Neuronal stem cell (in vitro differentiated cells): ENCODE data around the gene GXYLT2.

ENCODE experiments used
- DNase-seq: peaks from one replicate; pipeline ENCODE4 v3.0.0-alpha.2; 2013; ENCODE audit warnings: low spot score
- H2AFZ ChIP-seq: one replicate; pipeline ENCODE4 v1.6.1; 2013; ENCODE audit warnings: mild to moderate bottlenecking, low read length, inconsistent platforms
- H2AK5ac ChIP-seq: 2 replicates; pipeline ENCODE4 v1.6.1; 2013; ENCODE audit warnings: low read depth, mild to moderate bottlenecking, inconsistent platforms, low read length, moderate library complexity, mixed read lengths
- H2BK120ac ChIP-seq: 2 replicates; pipeline ENCODE4 v1.6.1; 2013; ENCODE audit warnings: low read depth, mild to moderate bottlenecking, inconsistent platforms, low read length, moderate library complexity, mixed read lengths
- H2BK12ac ChIP-seq: one replicate; pipeline ENCODE4 v1.6.1; 2013; ENCODE audit warnings: low read length, inconsistent platforms
- H2BK15ac ChIP-seq: 2 replicates; pipeline ENCODE4 v1.6.1; 2013; ENCODE audit warnings: mild to moderate bottlenecking, low read length, inconsistent platforms, mixed read lengths
- H2BK5ac ChIP-seq: one replicate; pipeline ENCODE4 v1.6.1; 2013; ENCODE audit warnings: inconsistent platforms, mild to moderate bottlenecking, low read length, moderate library complexity
- H3K14ac ChIP-seq: one replicate; pipeline ENCODE4 v1.6.1; 2013; ENCODE audit warnings: low read length, inconsistent platforms
- H3K18ac ChIP-seq: 2 replicates; pipeline ENCODE4 v1.6.1; 2013; ENCODE audit warnings: low read length, inconsistent platforms
- H3K23ac ChIP-seq: 2 replicates; pipeline ENCODE4 v1.6.1; 2013; ENCODE audit warnings: low read depth, mild to moderate bottlenecking, mixed read lengths, low read length, inconsistent platforms; ENCODE audit not compliant: poor library complexity
- H3K27ac ChIP-seq: replicated peaks from 3 replicates; pipeline ENCODE4 v1.5.1; 2013; ENCODE audit warnings: low read length, inconsistent platforms
- H3K27me3 ChIP-seq, 3 experiments: 2 replicates each; pipeline ENCODE4 v1.6.1; 2013; ENCODE audit warnings: low read length in 3 of 3, mild to moderate bottlenecking in 2 of 3, inconsistent platforms in 1 of 3, low read depth in 1 of 3, mixed read lengths in 1 of 3, moderate library complexity in 1 of 3; ENCODE audit not compliant: control insufficient read depth in 3 of 3, insufficient read depth in 3 of 3
- H3K36me3 ChIP-seq, 2 donors: replicated peaks in 1 of 2; 2 replicates each; pipeline ENCODE4 v1.6.1; 2013; ENCODE audit warnings: low read length in 2 of 2; ENCODE audit not compliant: control insufficient read depth in 2 of 2, insufficient read depth in 2 of 2
- H3K4ac ChIP-seq: 2 replicates; pipeline ENCODE4 v1.6.1; 2013; ENCODE audit warnings: inconsistent platforms, mild to moderate bottlenecking, low read length, moderate library complexity
- H3K4me1 ChIP-seq, 2 donors: 1 replicate in 1 of 2; 2 replicates in 1 of 2; pipeline ENCODE4 v1.6.1; 2013; ENCODE audit warnings: low read length in 2 of 2, low read depth in 1 of 2; ENCODE audit not compliant: control insufficient read depth in 2 of 2, insufficient read depth in 1 of 2
- H3K4me2 ChIP-seq: one replicate; pipeline ENCODE4 v1.6.1; 2013; ENCODE audit warnings: mild to moderate bottlenecking, low read length, inconsistent platforms; ENCODE audit not compliant: insufficient read depth, poor library complexity, severe bottlenecking
- H3K4me3 ChIP-seq, 2 donors: 2 replicates each; pipeline ENCODE4 v1.5.1; 2013; ENCODE audit warnings: low read length in 2 of 2, mild to moderate bottlenecking in 2 of 2, inconsistent platforms in 1 of 2, moderate library complexity in 1 of 2
- H3K79me1 ChIP-seq: one replicate; pipeline ENCODE4 v1.6.1; 2013; ENCODE audit warnings: low read depth, mild to moderate bottlenecking, inconsistent platforms, low read length, moderate library complexity
- H3K9ac ChIP-seq: one replicate; pipeline ENCODE4 v1.6.1; 2013; ENCODE audit warnings: mild to moderate bottlenecking, low read depth, low read length, inconsistent platforms; ENCODE audit not compliant: poor library complexity
- H3K9me3 ChIP-seq, 2 donors: replicated peaks in 1 of 2; 2 replicates each; pipeline versions ENCODE3 to v1.6.1; 2013; ENCODE audit warnings: low read length in 2 of 2, mild to moderate bottlenecking in 2 of 2, inconsistent platforms in 1 of 2, low read depth in 1 of 2, mixed read lengths in 1 of 2, moderate library complexity in 1 of 2; ENCODE audit not compliant: control insufficient read depth in 2 of 2, insufficient read depth in 1 of 2
- H4K8ac ChIP-seq: one replicate; pipeline ENCODE4 v1.6.1; 2013; ENCODE audit warnings: low read depth, mild to moderate bottlenecking, inconsistent platforms, low read length, moderate library complexity
- H4K91ac ChIP-seq: one replicate; pipeline ENCODE4 v1.6.1; 2013; ENCODE audit warnings: low read length, low read depth, mild to moderate bottlenecking, inconsistent platforms; ENCODE audit not compliant: poor library complexity
- WGBS, 2 donors: extraction: QIAGEN DNeasy Blood & Tissue Kit; methylation state at CpG; one replicate each; pipeline ENCODE4 v1.1.7; 2013; ENCODE audit warnings: missing lambda C conversion rate in 2 of 2, mixed read lengths in 1 of 2; ENCODE audit not compliant: insufficient read length in 2 of 2, insufficient replicate concordance in 1 of 2; ENCODE audit errors: extremely low coverage in 2 of 2; 5-methylcytosine and 5-hydroxymethylcytosine counted together

GXYLT2 gene

DNA sequence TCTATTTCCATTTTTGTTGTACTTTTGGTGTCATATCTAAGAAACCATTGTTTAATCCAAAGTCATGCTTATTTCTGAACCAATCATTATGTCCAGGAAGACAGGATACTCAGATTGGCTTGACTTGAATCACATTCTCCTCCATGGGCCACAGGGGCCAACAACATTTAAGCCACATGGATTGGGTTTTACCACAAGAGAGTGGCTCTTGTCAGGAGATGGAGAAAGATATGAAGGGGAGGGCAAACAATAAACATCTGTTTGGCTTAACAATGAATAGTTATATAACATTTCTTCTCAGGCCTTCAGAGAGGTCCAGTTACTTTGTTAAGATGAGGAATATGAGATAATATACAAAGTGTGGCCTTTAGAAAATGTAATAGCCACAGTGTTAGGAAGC is 44.6 kb downstream of the GXYLT2 start:
- H3K9ac ChIP-seq: no peak overlapping the region
- H2AK5ac ChIP-seq: no peak overlapping the region
- no peak overlapping the region for H3K4me2 ChIP-seq
- H4K91ac ChIP-seq: no peak overlapping the region
- no peak overlapping the region for H2BK12ac ChIP-seq
- H3K4me1 ChIP-seq: no peaks in the 10 kb centered on the region
- no peak for DNase-seq
- no peak overlapping the region for H3K4me3 ChIP-seq
- no peaks in the 10 kb centered on the region for H3K9me3 ChIP-seq
- no peak overlapping the region for H2BK15ac ChIP-seq
- H2BK120ac ChIP-seq: no peak overlapping the region
- H2AFZ ChIP-seq: no peak overlapping the region
- peaks cover 0 to 47% (median 0%) of the 10 kb centered on the region in 3 experiments for H3K27me3 ChIP-seq
- H2BK5ac ChIP-seq: no peak overlapping the region
- H3K79me1 ChIP-seq: peaks cover 2% of the 10 kb centered on the region
- H3K14ac ChIP-seq: no peak overlapping the region
- no peak overlapping the region for H3K23ac ChIP-seq
- no peak overlapping the region for H3K4ac ChIP-seq
- no peaks in the 10 kb centered on the region for H3K36me3 ChIP-seq
- H3K18ac ChIP-seq: no peak overlapping the region
- H4K8ac ChIP-seq: no peak overlapping the region
- H3K27ac ChIP-seq: no peak overlapping the region

DNA sequence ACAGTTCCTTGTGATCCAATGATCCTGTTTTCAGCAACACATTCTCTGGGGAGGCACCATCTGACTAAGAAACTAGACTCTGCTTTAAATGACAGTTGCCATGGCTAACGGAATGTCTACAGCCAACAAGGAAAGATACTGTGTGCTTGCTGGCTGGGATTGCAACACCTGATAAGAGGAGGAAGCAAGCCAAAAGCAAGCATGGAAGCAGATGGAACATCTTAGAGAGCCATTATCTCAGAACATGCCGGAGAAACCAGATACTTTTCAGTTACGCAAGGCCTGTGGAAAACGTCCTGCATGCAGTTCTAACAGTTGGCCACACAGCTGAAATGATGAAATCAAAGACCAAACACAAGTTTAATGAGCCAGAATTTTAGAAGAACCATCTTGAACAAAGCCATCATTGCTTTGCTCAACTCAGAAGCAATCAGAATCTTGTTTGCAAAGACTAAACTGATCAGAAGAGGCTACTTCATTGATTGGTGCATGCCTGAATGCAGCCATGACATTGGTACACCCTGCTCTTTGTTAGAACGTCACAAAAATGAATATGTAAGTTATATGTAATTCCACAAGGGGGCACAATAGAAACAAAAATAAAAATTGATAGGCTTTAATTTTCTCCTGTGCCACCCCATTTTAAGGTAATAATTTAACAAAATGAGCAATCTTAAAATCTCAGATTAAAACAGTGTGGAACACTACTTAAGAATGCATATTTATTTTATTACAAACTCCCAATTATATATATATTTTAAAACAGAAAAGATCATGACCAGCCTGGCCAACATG is 50.8 kb downstream of the GXYLT2 start:
- Histone ChIP-seq H3K14ac (no peak overlapping the region), H3K79me1 (no peaks in the 10 kb centered on the region), H3K27me3 (peaks cover 0 to 58% (median 0%) of the 10 kb centered on the region in 3 experiments), H3K4me2 (no peak overlapping the region), H3K4ac (no peak overlapping the region), H2AK5ac (no peak overlapping the region), H2BK15ac (no peak overlapping the region), H2AFZ (peak overlapping the region; percentile 70), H2BK12ac (no peak overlapping the region), H3K18ac (no peak overlapping the region), H3K9ac (no peak overlapping the region), H3K23ac (no peak overlapping the region), H2BK5ac (no peak overlapping the region), H4K8ac (no peak overlapping the region), H3K4me3 (no peak overlapping the region), H3K4me1 (peaks cover 0 to 3% of the 10 kb centered on the region in 2 donors), H3K36me3 (no peaks in the 10 kb centered on the region), H2BK120ac (no peak overlapping the region), H4K91ac (no peak overlapping the region), H3K9me3 (no peaks in the 10 kb centered on the region), H3K27ac (no peak overlapping the region)
- no CpG with 5 or more reads among the region's 5 CpGs for WGBS, 2 donors
- DNase-seq: peak; percentile 11

DNA sequence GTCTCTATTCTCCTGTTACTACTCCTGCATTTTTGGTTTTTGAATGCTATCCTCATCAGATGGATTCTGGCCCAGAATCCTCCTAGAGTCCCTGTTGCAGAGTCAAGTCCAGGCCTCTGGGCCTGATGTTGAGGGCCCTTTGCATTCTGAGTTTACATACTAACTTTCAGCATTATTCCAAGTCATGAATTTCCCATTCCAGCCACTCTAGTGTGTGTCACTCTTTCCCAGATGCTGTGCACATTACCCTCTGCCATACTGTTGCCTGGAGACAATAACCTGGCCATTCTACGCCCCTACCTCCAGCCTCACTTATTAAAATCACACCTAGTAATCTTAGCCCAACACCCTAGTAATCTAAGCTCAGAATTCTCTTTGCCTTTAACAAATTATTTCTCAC is 53.4 kb downstream of the GXYLT2 start:
- H3K23ac ChIP-seq: no peak overlapping the region
- H2BK15ac ChIP-seq: no peak overlapping the region
- no peaks in the 10 kb centered on the region for H3K36me3 ChIP-seq
- H3K4me3 ChIP-seq: no peak overlapping the region
- DNase-seq: no peak
- H2BK12ac ChIP-seq: no peak overlapping the region
- no peak overlapping the region for H2BK5ac ChIP-seq
- no peak overlapping the region for H3K27ac ChIP-seq
- no peaks in the 10 kb centered on the region for H3K9me3 ChIP-seq
- no peak overlapping the region for H3K14ac ChIP-seq
- no peak overlapping the region for H3K4ac ChIP-seq
- H3K4me1 ChIP-seq: peaks cover 0 to 3% of the 10 kb centered on the region in 2 donors
- no peak overlapping the region for H3K18ac ChIP-seq
- no CpG with 5 or more reads among the region's 1 CpG for WGBS, 2 donors
- no peaks in the 10 kb centered on the region for H3K79me1 ChIP-seq
- peaks cover 0 to 40% (median 0%) of the 10 kb centered on the region in 3 experiments for H3K27me3 ChIP-seq
- no peak overlapping the region for H2AFZ ChIP-seq
- no peak overlapping the region for H4K8ac ChIP-seq
- no peak overlapping the region for H2BK120ac ChIP-seq
- H3K9ac ChIP-seq: no peak overlapping the region
- H3K4me2 ChIP-seq: no peak overlapping the region
- no peak overlapping the region for H2AK5ac ChIP-seq
- H4K91ac ChIP-seq: no peak overlapping the region

GRCh38 chr3:72942427-72942826 is 54.6 kb downstream of the GXYLT2 start:
- no peak overlapping the region for H3K4me2 ChIP-seq
- H2BK12ac ChIP-seq: no peak overlapping the region
- no peak overlapping the region for H2BK15ac ChIP-seq
- H3K4me1 ChIP-seq: peaks cover 0 to 3% of the 10 kb centered on the region in 2 donors
- H3K4me3 ChIP-seq: no peak overlapping the region
- no peak for DNase-seq
- no CpG with 5 or more reads among the region's 5 CpGs for WGBS, 2 donors
- no peak overlapping the region for H2BK5ac ChIP-seq
- H2AFZ ChIP-seq: no peak overlapping the region
- H3K18ac ChIP-seq: no peak overlapping the region
- H3K36me3 ChIP-seq: no peaks in the 10 kb centered on the region
- H3K9me3 ChIP-seq: no peaks in the 10 kb centered on the region
- peaks cover 0 to 32% (median 0%) of the 10 kb centered on the region in 3 experiments for H3K27me3 ChIP-seq
- H3K27ac ChIP-seq: no peak overlapping the region
- H3K79me1 ChIP-seq: no peaks in the 10 kb centered on the region
- no peak overlapping the region for H3K23ac ChIP-seq
- no peak overlapping the region for H4K91ac ChIP-seq
- H2AK5ac ChIP-seq: no peak overlapping the region
- H3K14ac ChIP-seq: no peak overlapping the region
- no peak overlapping the region for H4K8ac ChIP-seq
- H3K9ac ChIP-seq: no peak overlapping the region
- H2BK120ac ChIP-seq: no peak overlapping the region
- no peak overlapping the region for H3K4ac ChIP-seq
